ENCODE data around the gene RPTOR. TPM values are rescaled to one million over a fixed set of nuclear protein-coding genes. Genes with fewer than 3 reads are reported as not detected.
A peak's percentile ranks its signal among the peaks of the same experiment; 100 is the strongest.
"Not testable (repeated sequence)": the region's sequence is repeated elsewhere in the genome, so short reads cannot be mapped to it uniquely, and the experiment has no call there.

RPTOR gene
- total RNA-seq, 1 experiment from 2014 or later: 25.1 TPM

DNA sequence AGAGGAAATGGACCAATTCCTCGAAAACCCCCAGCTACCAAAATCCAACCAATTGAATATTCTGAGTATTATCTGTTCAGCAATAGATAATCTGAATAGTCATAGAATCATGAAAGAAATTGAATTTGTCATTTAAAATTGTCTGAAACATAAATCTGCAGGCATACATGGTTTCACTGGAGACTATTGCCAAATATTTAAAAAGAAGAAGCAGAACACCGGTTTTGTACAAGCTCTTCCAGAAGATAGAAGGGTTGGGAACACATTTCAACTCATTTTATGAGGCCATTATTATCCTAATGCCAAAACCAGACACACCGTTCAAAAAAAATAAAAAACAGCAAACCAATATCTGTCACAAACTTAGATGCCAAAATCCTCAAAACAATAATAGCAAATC lies 195.5 kb downstream of the RPTOR start:
- no peak for DNase-seq (ENCODE audit: low read depth)

GRCh38 chr17:80742091-80742490 lies 197.5 kb downstream of the RPTOR start:
- DNase-seq (ENCODE audit: low read depth): no peak

GRCh38 chr17:80742581-80743180 lies 198.0 kb downstream of the RPTOR start:
- no peak for DNase-seq (ENCODE audit: low read depth)

- DNase-seq (ENCODE audit: low read depth): no peak
These were observed 198.6 kb downstream of the RPTOR start for GRCh38 chr17:80743181-80743771.

DNA sequence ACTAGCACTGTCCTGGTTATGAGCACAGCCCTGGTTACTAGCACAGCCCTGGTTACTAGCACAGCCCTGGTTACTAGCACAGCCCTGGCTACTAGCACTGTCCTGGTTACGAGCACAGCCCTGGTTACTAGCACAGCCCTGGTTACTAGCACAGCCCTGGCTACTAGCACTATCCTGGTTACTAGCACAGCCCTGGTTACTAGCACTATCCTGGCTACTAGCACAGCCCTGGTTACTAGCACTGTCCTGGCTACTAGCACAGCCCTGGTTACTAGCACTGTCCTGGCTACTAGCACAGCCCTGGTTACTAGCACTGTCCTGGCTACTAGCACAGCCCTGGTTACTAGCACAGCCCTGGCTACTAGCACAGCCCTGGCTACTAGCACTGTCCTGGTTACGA lies 199.3 kb downstream of the RPTOR start:
- not testable (repeated sequence) for DNase-seq (ENCODE audit: low read depth)

DNA sequence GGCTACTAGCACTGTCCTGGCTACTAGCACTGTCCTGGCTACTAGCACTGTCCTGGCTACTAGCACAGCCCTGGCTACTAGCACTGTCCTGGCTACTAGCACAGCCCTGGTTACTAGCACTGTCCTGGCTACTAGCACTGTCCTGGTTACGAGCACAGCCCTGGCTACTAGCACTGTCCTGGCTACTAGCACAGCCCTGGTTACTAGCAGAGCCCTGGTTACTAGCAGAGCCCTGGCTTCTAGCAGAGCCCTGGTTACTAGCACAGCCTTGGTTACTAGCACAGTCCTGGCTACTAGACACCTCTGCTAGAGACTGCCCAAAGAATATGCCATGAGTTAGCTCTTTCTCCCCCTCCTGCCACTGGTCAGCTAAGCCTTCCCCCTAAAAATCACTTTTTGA lies 200.1 kb downstream of the RPTOR start:
- not testable (repeated sequence) for DNase-seq (ENCODE audit: low read depth)

GRCh38 chr17:80745183-80745582 lies 200.5 kb downstream of the RPTOR start:
- no peak for DNase-seq (ENCODE audit: low read depth)

GRCh38 chr17:80746262-80746935 lies 201.8 kb downstream of the RPTOR start:
- DNase-seq (ENCODE audit: low read depth): no peak

DNA sequence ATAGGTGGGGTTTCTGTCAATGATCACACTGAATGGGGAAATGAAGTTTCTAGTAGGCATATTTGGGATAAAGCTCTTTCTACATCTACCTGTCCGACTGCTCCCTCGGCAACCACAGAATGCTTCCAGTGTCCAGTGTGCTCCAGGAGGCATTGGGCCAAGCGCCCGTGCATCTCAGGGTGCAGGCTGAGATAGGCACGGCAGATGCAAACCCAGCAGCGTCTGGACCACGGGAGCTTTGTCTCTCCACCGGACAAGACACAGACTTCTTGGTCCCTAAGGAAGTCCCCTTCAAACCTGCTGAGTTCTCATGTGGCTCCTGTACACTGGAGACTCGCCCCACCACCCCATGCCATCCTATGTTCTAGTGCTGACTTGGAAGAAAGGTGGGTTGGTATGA lies 202.8 kb downstream of the RPTOR start:
- DNase-seq (ENCODE audit: low read depth): no peak

DNA sequence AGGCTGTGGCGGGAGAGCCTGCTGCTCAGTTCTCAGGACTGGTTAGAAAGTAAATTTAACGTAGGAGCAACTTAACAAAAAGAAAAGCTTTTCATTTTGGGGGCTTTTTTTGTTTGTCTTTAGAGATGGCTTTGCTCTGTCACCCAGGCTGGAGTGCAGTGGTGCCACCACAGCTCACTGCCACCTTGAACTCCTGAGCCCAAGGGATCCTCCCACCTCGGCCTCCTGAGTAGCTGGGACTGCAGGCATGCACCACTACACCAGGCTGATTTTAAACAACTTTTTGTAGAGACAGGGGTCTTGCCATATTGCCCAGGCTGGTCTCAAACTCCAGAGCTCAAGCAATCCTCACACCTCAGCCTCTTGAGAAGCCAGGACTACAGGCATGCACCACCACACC lies 205.0 kb downstream of the RPTOR start:
- no peak for DNase-seq (ENCODE audit: low read depth)

GRCh38 chr17:80750263-80750662 lies 205.6 kb downstream of the RPTOR start:
- DNase-seq (ENCODE audit: low read depth): no peak

DNA sequence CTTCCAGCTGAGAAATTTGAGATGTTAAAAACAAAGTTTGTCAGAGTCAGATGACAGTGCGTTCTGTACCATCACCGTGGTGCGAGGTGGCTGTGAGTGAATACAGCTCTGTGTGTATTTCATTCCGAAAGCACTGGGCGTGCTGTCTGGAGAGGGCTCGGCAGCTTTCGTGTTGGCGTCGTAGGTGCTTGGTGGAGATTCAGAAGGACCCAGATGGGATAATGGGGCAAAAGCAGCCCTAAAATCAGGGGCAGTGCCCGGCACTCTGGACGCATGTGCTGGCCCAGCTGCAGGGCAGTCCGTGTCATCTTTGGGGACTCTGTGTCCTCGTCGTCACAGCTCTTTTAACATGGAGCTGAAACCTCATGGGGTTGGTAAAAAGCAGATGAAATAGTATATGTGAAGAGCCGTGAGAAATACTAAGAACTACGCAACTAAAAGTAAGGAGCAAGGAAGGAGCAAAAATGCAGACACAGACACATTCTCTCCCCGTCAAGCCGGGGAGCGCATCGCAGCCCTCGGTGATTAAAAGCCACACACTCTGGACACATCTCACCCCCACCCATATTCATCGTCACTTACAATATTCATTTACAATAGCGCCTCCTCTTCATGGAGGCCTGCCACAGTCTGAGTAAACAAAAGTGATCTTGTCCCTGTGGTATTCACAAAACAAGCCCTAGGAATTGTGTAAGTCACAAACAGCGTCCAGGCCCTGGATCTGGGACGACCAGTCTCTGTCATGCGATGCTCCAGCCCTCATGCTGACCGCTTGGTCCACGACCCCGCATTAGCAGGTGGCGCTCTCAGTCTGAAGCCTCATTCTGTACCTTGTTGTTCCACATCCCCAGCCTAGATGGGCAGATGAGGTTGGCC lies 206.7 kb downstream of the RPTOR start:
- peak; percentile 42 for DNase-seq (ENCODE audit: low read depth)

DNA sequence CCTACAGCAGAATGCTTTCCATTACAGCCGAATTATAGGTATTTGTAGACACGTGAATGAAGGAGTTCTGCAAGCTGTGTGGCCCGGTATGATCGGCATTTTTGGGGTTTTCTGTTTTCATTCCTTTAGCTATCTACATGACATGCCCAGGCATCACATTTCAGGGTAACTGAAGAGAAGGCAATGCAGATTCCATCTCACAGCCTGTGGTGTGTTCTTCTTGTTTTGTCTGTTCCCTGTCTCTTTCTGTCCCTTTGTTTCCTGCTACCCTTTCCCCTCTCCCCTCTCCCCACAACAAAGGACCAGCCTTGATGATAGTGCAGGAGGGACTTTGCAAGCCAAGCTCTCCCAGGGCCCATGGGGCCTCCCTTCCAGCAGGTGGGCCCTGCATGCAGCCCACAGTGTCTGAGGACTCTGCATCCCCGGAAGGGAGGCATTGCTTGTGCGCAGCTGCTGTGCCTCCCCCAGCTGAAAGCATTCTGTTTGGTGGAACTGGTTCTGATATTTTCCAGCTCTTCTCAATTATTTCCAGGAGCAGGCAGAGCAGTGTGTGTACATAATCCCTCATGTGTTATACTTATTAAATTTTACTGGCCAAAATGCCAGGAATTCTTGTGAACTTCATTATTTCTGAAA lies 207.4 kb downstream of the RPTOR start:
- peak; percentile 35 for DNase-seq (ENCODE audit: low read depth)

GRCh38 chr17:80753685-80754345 lies 209.2 kb downstream of the RPTOR start:
- no peak for DNase-seq (ENCODE audit: low read depth)

DNA sequence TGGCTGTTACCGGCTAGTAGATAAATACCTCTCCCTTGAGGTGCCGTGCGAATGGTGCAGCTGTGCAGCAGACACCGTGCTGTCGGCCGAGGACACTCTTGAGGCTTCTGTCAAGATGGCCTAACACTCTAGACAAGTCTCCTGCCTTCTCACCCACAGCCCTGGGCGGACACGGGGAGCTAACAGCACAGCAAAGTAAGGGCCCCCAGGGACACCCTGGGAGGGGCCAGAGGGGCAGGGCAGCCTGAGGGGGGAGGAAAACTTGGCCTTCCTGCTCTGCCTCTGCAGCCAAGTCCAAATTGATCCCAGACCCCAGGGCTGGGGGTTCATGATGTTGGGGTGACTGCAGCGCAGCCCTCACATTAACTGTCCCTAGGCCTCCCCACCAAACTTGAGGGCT lies 210.2 kb downstream of the RPTOR start:
- DNase-seq (ENCODE audit: low read depth): no peak

DNA sequence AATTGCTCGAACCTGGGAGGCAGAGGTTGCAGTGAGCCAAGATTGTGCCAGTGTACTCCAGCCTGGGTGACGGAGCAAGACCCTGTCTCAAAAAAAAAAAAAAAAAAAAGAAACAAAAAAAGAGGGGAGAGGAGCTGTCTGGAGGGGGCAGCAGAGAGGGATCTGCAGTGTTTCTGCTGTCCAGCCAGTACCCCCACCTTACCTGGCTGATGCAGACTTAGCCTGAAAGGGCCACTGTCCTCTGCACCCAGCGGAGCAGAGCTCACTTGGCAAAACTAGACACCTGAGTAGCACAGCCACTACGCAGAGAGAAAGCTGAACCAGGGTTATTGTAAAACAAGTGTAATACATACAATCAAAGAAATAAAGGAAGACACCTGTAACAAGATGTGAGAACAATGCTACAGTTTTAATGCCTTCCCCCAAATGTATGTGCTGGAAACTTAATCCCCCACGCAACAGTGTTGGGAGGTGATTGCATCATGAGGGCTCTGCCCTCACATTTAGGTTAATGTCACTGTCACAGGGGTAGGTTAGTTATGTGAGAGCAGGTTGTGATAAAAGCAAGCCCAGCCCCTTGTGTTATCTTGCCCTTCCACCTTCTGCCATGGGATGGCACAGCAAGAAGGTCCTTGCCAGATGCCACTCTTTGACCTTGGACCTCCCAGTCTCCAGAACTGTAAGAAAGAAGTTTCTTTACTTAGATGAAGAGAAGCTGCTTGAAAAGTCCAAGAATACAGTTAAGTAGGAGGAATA lies 211.2 kb downstream of the RPTOR start:
- DNase-seq (ENCODE audit: low read depth): no peak

DNA sequence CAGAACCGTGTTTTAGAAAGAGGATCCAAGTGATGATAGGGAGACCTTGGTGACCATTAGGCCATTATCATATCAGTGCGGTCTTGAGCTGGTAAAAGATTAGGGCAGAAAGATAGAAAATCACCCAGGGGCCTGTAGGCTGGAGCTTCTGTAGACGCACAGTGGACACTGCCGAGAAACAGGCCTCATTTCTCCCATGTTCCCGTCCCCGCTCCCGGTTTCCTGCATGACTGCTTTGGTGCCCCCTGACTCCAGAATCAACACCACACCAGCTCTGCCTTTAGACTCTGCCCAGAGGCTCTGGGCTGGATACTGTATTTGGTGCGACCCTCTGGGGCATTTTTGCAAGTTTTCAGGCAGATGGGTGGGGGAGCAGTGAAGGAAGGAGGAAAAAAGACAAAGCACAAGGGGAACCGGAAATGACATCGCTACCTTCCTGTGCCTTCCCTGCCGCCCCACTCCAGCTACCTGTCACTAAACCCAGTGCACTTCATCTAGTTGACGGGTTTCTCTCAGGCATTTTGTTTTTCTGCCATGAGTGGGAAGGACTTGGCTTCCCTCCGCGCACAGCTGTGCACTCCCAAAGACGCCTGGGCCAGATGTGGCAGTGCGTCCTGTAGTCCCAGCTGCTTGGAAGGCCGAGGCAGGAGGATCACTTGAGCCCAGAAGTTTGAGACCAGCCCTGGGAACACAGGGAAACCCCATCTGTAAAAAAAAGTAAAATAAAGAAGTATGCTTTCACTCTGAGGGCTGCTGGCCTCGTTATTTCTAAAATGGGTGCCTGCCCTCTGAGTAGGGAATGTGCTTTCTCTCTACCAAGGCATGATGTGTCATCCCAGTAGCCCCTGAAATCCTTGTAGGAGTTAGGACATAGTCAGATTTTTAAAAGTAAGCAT lies 214.1 kb downstream of the RPTOR start:
- no peak for DNase-seq (ENCODE audit: low read depth)

- no peak for DNase-seq (ENCODE audit: low read depth)
These were observed 214.7 kb downstream of the RPTOR start for GRCh38 chr17:80759377-80759673.

- DNase-seq (ENCODE audit: low read depth): no peak
These were observed 215.9 kb downstream of the RPTOR start for GRCh38 chr17:80760511-80760911.

Measured in LHCN-M2 (cell line).